HG03064 (cell line): ENCODE measurements around the gene PCP4L1.
"Not testable (repeated sequence)": the region's sequence is repeated elsewhere in the genome, so short reads cannot be mapped to it uniquely, and the experiment has no call there.

Experiments
- ATAC-seq: cut with Tn5 transposase; IDR thresholded peaks from one replicate; pipeline ENCODE4 v1.9.1; 2021; ENCODE audit warnings: low read depth; ENCODE audit not compliant: unreplicated experiment

Gene PCP4L1

GRCh38 chr1:161258439-161259344 lies at the start of gene PCP4L1:
TSS of gene PCP4L1 (plus strand) at chr1:161258745. CDS start at chr1:161258975, 230 bp downstream.
- peak; percentile 85 for ATAC-seq

- ATAC-seq = no peak
Measured at GRCh38 chr1:161209790-161210409, 48.6 kb upstream of the PCP4L1 start.

- ATAC-seq = no peak
Measured at GRCh38 chr1:161214369-161214768, 44.2 kb upstream of the PCP4L1 start.

- ATAC-seq = no peak
Measured at GRCh38 chr1:161215076-161215475, 43.5 kb upstream of the PCP4L1 start, which contains the start of gene FCER1G. TSS of gene FCER1G (plus strand) at chr1:161215295. CDS start at chr1:161215322, 27 bp downstream.

GRCh38 chr1:161216945-161217712 lies 41.4 kb upstream of the PCP4L1 start:
- ATAC-seq = peak; percentile 83

GRCh38 chr1:161217831-161218230 lies 40.7 kb upstream of the PCP4L1 start:
- ATAC-seq = no peak

GRCh38 chr1:161218301-161219077 lies 40.1 kb upstream of the PCP4L1 start:
- no peak for ATAC-seq

- no peak for ATAC-seq
Measured at GRCh38 chr1:161219078-161219892, 39.3 kb upstream of the PCP4L1 start.

GRCh38 chr1:161220002-161220401 lies 38.5 kb upstream of the PCP4L1 start:
- no peak for ATAC-seq

GRCh38 chr1:161222175-161223019 lies 36.1 kb upstream of the PCP4L1 start:
- no peak for ATAC-seq

GRCh38 chr1:161223805-161224694 lies 34.5 kb upstream of the PCP4L1 start:
- ATAC-seq = no peak

GRCh38 chr1:161224695-161225087 lies 33.9 kb upstream of the PCP4L1 start:
- ATAC-seq = not testable (repeated sequence)

- ATAC-seq = no peak
Measured at GRCh38 chr1:161225178-161225533, 33.4 kb upstream of the PCP4L1 start.

GRCh38 chr1:161225534-161226319 lies 32.8 kb upstream of the PCP4L1 start, which contains the start of gene TOMM40L:
TSS of gene TOMM40L (plus strand) at chr1:161226060. CDS start at chr1:161226490, 430 bp downstream.
- ATAC-seq = peak; percentile 92

GRCh38 chr1:161226320-161226711 lies 32.2 kb upstream of the PCP4L1 start:
- ATAC-seq = no peak

- no peak for ATAC-seq
Measured at GRCh38 chr1:161226759-161227158, 31.8 kb upstream of the PCP4L1 start.
